Calu3 (cell line): ENCODE data around the gene STPG4. TPM values are rescaled to one million over a fixed set of nuclear protein-coding genes. Genes with fewer than 3 reads are reported as not detected.
A peak's percentile ranks its signal among the peaks of the same experiment; 100 is the strongest.

Experiments
- BruUV-seq: library from RNA; stranded (reverse); fragments of 400-500 nt; replicated peaks from 2 replicates; lab custom pipeline; 2021; lab: Mats Ljungman, UMichigan
- CTCF ChIA-PET: fragments of 300-600 bp; sonication (Branson Sonifier 250); formaldehyde crosslinking; loops from one replicate; lab custom pipeline; 2022; ENCODE audit warnings: antibody characterized with exemption; lab: Charles Lee
- DNase-seq: peaks from one replicate; pipeline ENCODE4 v3.0.0; 2022
- H3K27ac Mint-ChIP-seq: one replicate; pipeline ENCODE4 v1.8.0; 2022; ENCODE audit warnings: mixed read lengths; ENCODE audit not compliant: unreplicated experiment
- H3K27me3 Mint-ChIP-seq: one replicate; pipeline ENCODE4 v1.8.0; 2022; ENCODE audit warnings: mixed read lengths; ENCODE audit not compliant: unreplicated experiment
- H3K36me3 Mint-ChIP-seq: one replicate; pipeline ENCODE4 v1.8.0; 2022; ENCODE audit warnings: mild to moderate bottlenecking, moderate library complexity, mixed read lengths; ENCODE audit not compliant: insufficient read depth, unreplicated experiment
- H3K4me1 Mint-ChIP-seq: one replicate; pipeline ENCODE4 v1.8.0; 2022; ENCODE audit warnings: mild to moderate bottlenecking, low read depth, mixed read lengths; ENCODE audit not compliant: unreplicated experiment
- H3K4me3 Mint-ChIP-seq: one replicate; pipeline ENCODE4 v1.8.0; 2022; ENCODE audit warnings: mild to moderate bottlenecking, low read depth, moderate library complexity, mixed read lengths; ENCODE audit not compliant: unreplicated experiment
- H3K9me3 Mint-ChIP-seq: one replicate; pipeline ENCODE4 v1.8.0; 2022; ENCODE audit warnings: low read depth, mixed read lengths; ENCODE audit not compliant: unreplicated experiment
- CTCF ChIP-seq: fragments of 200-600 bp; IDR thresholded peaks from one replicate; pipeline ENCODE4 v1.8.0; 2022; ENCODE audit warnings: antibody characterized with exemption; ENCODE audit not compliant: unreplicated experiment
- intact Hi-C: fragments of 100-400 bp; cut with micrococcal nuclease; formaldehyde crosslinking; loops from one replicate; pipeline ENCODE4 v1.10.0; 2022; ENCODE audit not compliant: unreplicated experiment
- total RNA-seq: library from RNA; stranded (reverse); gene quantifications from 2 replicates; pipeline ENCODE4 v1.2.3, GENCODE V29; 2022

Gene STPG4
- total RNA-seq, 1 experiment from 2014 or later: 12.7 TPM

- Mint-ChIP-seq H3K27ac (peak overlapping the region; percentile 49), H3K27me3 (no peaks in the 10 kb centered on the region), H3K36me3 (peaks cover 98% of the 10 kb centered on the region)
These were observed 5.6 kb upstream of the STPG4 start for GRCh38 chr2:47160660-47161059.

GRCh38 chr2:47160211-47160610 is 5.1 kb upstream of the STPG4 start:
- TSS peak; percentile 80 for BruUV-seq
- intact Hi-C loops: no loop called here
- H3K27ac Mint-ChIP-seq: peak overlapping the region; percentile 66
- no peak for DNase-seq
- H3K4me1 Mint-ChIP-seq: peaks cover 48% of the 10 kb centered on the region
- H3K4me3 Mint-ChIP-seq: no peak overlapping the region
- no peaks in the 10 kb centered on the region for H3K27me3 Mint-ChIP-seq
- H3K9me3 Mint-ChIP-seq: peaks cover 2% of the 10 kb centered on the region
- CTCF ChIA-PET: no interaction called here
- no peak for TF ChIP-seq CTCF
- H3K36me3 Mint-ChIP-seq: peaks cover 97% of the 10 kb centered on the region

More at GRCh38 chr2:47160660-47161059, 5.6 kb upstream of the STPG4 start:
- Mint-ChIP-seq H3K4me3 (no peak overlapping the region), H3K4me1 (peaks cover 49% of the 10 kb centered on the region), H3K9me3 (peaks cover 2% of the 10 kb centered on the region)
- CTCF ChIA-PET: no interaction called here
- no TSS peak for BruUV-seq
- TF ChIP-seq CTCF: no peak
- intact Hi-C loops: no loop called here
- DNase-seq: no peak

GRCh38 chr2:47159627-47160026 is 4.5 kb upstream of the STPG4 start:
- Mint-ChIP-seq H3K36me3 (peaks cover 97% of the 10 kb centered on the region), H3K4me3 (no peak overlapping the region), H3K27ac (peak overlapping the region; percentile 66), H3K9me3 (peaks cover 2% of the 10 kb centered on the region), H3K27me3 (no peaks in the 10 kb centered on the region), H3K4me1 (peaks cover 42% of the 10 kb centered on the region)
- DNase-seq: no peak
- intact Hi-C loops: no loop called here
- CTCF ChIA-PET: no interaction called here
- no TSS peak for BruUV-seq
- TF ChIP-seq CTCF: no peak

GRCh38 chr2:47158576-47158975 is 3.5 kb upstream of the STPG4 start:
- peaks cover 35% of the 10 kb centered on the region for H3K4me1 Mint-ChIP-seq

More at GRCh38 chr2:47158576-47158975, 3.5 kb upstream of the STPG4 start:
- Mint-ChIP-seq H3K27me3 (no peaks in the 10 kb centered on the region), H3K27ac (no peak overlapping the region), H3K9me3 (peaks cover 2% of the 10 kb centered on the region), H3K36me3 (peaks cover 90% of the 10 kb centered on the region), H3K4me3 (no peak overlapping the region)
- no peak for DNase-seq
- BruUV-seq: no TSS peak
- intact Hi-C loops: no loop called here
- CTCF ChIA-PET: no interaction called here
- TF ChIP-seq CTCF: no peak
